ENCODE measurements around the gene POU2F2.

GRCh38 chr19:42095142-42095813, 37.0 kb downstream of the POU2F2 start:
- TF ChIP-seq CTCF (IDR thresholded peaks at IDR 0.05): no peak
- TF ChIP-seq POLR2A (IDR thresholded peaks at IDR 0.05): no peak
